ENCODE results near the gene MKRN2. TPM values are rescaled to one million over a fixed set of nuclear protein-coding genes. Genes with fewer than 3 reads are reported as not detected.

MKRN2 gene
- total RNA-seq, 2 donors from 2014 or later = 20.9 to 21.2 TPM

- no peak for DNase-seq
- H3K36me3 ChIP-seq = peaks cover 18% of the 10 kb centered on the region
- TF ChIP-seq CTCF (IDR thresholded peaks at IDR 0.05) = no peak
- H3K27ac ChIP-seq = no peak overlapping the region
- no peak overlapping the region for H3K4me3 ChIP-seq
- no peak overlapping the region for H3K9ac ChIP-seq (ENCODE audit: low read depth in 2 of 2, low read length in 2 of 2)
- no peaks in the 10 kb centered on the region for H3K4me1 ChIP-seq
- intact Hi-C loops (cut with DNase I) = no loop called here
- H3K9me3 ChIP-seq = no peaks in the 10 kb centered on the region
- H3K27me3 ChIP-seq = no peaks in the 10 kb centered on the region
Measured at GRCh38 chr3:12583280-12583679, 26.4 kb downstream of the MKRN2 start.

- Histone ChIP-seq H3K36me3 (peaks cover 18% of the 10 kb centered on the region), H3K9ac (ENCODE audit: low read depth in 2 of 2, low read length in 2 of 2) (no peak overlapping the region), H3K4me3 (no peak overlapping the region), H3K9me3 (no peaks in the 10 kb centered on the region), H3K27me3 (no peaks in the 10 kb centered on the region), H3K4me1 (no peaks in the 10 kb centered on the region), H3K27ac (no peak overlapping the region)
- no peak for DNase-seq
- TF ChIP-seq CTCF (IDR thresholded peaks at IDR 0.05) = no peak
- intact Hi-C loops (cut with DNase I) = no loop called here
Measured at GRCh38 chr3:12584083-12584482, 27.2 kb downstream of the MKRN2 start.

- Histone ChIP-seq H3K4me3 (no peak overlapping the region), H3K36me3 (peaks cover 18% of the 10 kb centered on the region), H3K9ac (ENCODE audit: low read depth in 2 of 2, low read length in 2 of 2) (no peak overlapping the region), H3K27me3 (no peaks in the 10 kb centered on the region), H3K27ac (no peak overlapping the region), H3K4me1 (no peaks in the 10 kb centered on the region), H3K9me3 (no peaks in the 10 kb centered on the region)
- no peak for DNase-seq
- intact Hi-C loops (cut with DNase I) = no loop called here
- no peak for TF ChIP-seq CTCF (IDR thresholded peaks at IDR 0.05)
Measured at GRCh38 chr3:12585181-12585580, 28.3 kb downstream of the MKRN2 start.

GRCh38 chr3:12585970-12586369, 29.1 kb downstream of the MKRN2 start:
- Histone ChIP-seq H3K4me3 (no peak overlapping the region), H3K27ac (no peak overlapping the region), H3K9ac (ENCODE audit: low read depth in 2 of 2, low read length in 2 of 2) (no peak overlapping the region), H3K36me3 (peaks cover 18% of the 10 kb centered on the region), H3K4me1 (no peaks in the 10 kb centered on the region), H3K27me3 (no peaks in the 10 kb centered on the region), H3K9me3 (no peaks in the 10 kb centered on the region)
- no peak for DNase-seq
- intact Hi-C loops (cut with DNase I) = no loop called here
- TF ChIP-seq CTCF (IDR thresholded peaks at IDR 0.05) = no peak

GRCh38 chr3:12586403-12586802, 29.5 kb downstream of the MKRN2 start:
- intact Hi-C loops (cut with DNase I) = no loop called here

More at GRCh38 chr3:12586403-12586802, 29.5 kb downstream of the MKRN2 start:
- Histone ChIP-seq H3K9me3 (no peaks in the 10 kb centered on the region), H3K27me3 (no peaks in the 10 kb centered on the region), H3K9ac (ENCODE audit: low read depth in 2 of 2, low read length in 2 of 2) (no peak overlapping the region), H3K4me3 (no peak overlapping the region), H3K4me1 (no peaks in the 10 kb centered on the region), H3K27ac (no peak overlapping the region), H3K36me3 (peaks cover 18% of the 10 kb centered on the region)
- no peak for TF ChIP-seq CTCF (IDR thresholded peaks at IDR 0.05)
- no peak for DNase-seq
